NB4 (cell line): Measurements from ENCODE around the gene HNMT.
"Not testable (repeated sequence)": the region's sequence is repeated elsewhere in the genome, so short reads cannot be mapped to it uniquely, and the experiment has no call there.

Experiments
- DNase-seq: peaks from one replicate; pipeline ENCODE4 v3.0.0; 2010; ENCODE audit warnings: low read depth
- H3K4me3 ChIP-seq: one replicate; pipeline ENCODE4 v1.5.1; 2011; ENCODE audit warnings: mild to moderate bottlenecking, low read depth, low read length, moderate library complexity
- MYC ChIP-seq: IDR thresholded peaks from 2 replicates; pipeline ENCODE4 v1.6.1; 2011; ENCODE audit warnings: low read depth, low read length
- POLR2A ChIP-seq: IDR thresholded peaks from 2 replicates; pipeline ENCODE4 v1.6.1; 2011; ENCODE audit warnings: mild to moderate bottlenecking; ENCODE audit not compliant: insufficient read length; ENCODE audit errors: extremely low read depth
- TF ChIP-seq, protein P1 (sequence below): IDR thresholded peaks from 2 replicates; pipeline ENCODE4 v1.6.1; 2011; ENCODE audit warnings: low read depth, low read length
- TF ChIP-seq, protein P2 (sequence below): IDR thresholded peaks from one replicate; pipeline ENCODE4 v1.5.1; 2012; ENCODE audit warnings: low read depth, low read length

The HNMT gene

DNA sequence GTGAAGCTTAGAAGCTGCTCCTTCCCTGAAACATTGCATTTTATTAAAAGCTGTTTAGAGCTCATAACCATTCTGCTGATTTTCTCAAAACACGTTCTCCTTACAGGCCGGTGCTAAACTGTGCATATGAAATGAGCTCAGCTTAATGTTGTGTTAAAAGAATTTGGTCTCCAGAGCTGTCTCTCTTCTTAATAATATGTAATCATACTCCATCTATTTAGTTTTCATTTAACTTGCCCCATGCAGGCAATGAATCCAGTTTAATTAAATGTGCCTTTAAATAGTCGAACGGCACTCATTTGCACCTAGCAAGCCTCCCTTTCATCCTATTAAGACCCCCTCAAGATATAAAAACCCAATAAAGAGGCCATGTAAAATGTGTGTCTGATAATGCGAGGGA, 76.3 kb downstream of the HNMT start:
- TF ChIP-seq POLR2A (no peak), MYC (no peak)
- TF ChIP-seq, protein P1, sequence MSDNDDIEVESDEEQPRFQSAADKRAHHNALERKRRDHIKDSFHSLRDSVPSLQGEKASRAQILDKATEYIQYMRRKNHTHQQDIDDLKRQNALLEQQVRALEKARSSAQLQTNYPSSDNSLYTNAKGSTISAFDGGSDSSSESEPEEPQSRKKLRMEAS, result no peak
- TF ChIP-seq, protein P2, sequence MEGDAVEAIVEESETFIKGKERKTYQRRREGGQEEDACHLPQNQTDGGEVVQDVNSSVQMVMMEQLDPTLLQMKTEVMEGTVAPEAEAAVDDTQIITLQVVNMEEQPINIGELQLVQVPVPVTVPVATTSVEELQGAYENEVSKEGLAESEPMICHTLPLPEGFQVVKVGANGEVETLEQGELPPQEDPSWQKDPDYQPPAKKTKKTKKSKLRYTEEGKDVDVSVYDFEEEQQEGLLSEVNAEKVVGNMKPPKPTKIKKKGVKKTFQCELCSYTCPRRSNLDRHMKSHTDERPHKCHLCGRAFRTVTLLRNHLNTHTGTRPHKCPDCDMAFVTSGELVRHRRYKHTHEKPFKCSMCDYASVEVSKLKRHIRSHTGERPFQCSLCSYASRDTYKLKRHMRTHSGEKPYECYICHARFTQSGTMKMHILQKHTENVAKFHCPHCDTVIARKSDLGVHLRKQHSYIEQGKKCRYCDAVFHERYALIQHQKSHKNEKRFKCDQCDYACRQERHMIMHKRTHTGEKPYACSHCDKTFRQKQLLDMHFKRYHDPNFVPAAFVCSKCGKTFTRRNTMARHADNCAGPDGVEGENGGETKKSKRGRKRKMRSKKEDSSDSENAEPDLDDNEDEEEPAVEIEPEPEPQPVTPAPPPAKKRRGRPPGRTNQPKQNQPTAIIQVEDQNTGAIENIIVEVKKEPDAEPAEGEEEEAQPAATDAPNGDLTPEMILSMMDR, result no peak
- H3K4me3 ChIP-seq, result no peak overlapping the region
- DNase-seq, result no peak

DNA sequence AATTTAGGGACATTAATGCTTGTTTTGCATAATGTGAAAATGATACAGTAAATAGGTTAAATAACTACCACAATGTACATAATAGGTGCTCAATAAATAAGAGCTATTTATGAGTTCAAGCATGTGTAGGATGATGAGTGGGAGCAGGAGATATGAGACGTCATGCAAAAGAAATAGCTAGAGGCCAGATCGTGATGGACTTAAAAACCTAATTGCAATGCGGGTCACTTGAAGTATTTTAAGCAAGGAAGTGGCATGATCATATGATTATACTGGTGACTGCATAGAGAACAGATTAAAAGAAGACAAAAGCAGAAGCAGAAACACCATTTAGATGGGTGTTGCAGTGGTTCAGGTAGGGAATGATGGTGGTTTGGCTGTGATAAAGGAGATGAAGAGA, 78.0 kb downstream of the HNMT start:
- no peak overlapping the region for H3K4me3 ChIP-seq
- no peak for DNase-seq
- TF ChIP-seq, protein P1, result no peak
- TF ChIP-seq POLR2A (no peak), MYC (no peak)
- TF ChIP-seq, protein P2, result no peak

DNA sequence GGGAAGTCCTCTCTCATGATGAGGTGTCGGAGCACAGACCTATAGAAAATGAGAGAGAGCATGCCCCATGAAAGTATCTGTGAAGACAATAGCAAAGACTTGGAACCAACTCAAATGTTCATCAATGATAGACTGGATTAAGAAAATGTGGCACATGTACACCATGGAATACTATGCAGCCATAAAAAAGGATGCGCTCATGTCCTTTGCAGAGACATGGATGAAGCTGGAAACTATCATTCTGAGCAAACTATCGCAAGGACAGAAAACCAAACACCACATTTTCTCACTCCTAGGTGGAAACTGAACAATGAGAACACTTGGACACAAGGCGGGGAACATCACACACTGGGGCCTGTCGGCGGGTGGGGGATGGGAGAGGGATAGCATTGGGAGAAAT, 79.3 kb downstream of the HNMT start:
- not testable (repeated sequence) for H3K4me3 ChIP-seq, DNase-seq

DNA sequence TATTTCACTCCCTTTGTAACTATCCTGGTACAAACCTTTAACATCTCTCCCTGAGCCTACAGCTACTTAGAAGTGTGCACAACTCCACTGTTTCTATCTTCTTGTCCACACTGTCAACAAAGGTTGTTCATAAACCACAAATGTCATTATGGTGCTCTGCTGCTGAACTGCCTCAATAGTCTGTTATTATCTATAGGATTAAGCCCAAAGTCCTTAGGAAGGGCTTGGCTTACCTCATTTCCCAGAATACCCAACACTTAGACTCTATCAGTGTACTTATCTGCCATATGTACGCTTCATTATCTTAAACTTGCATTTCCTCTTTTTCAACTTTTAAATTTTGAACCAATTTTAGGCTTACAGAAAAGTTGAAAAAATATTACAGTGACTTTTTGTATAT, 94.2 kb downstream of the HNMT start:
- no peak overlapping the region for H3K4me3 ChIP-seq
- no peak for DNase-seq
- TF ChIP-seq POLR2A (no peak), MYC (no peak)
- TF ChIP-seq, protein P2, result no peak

DNA sequence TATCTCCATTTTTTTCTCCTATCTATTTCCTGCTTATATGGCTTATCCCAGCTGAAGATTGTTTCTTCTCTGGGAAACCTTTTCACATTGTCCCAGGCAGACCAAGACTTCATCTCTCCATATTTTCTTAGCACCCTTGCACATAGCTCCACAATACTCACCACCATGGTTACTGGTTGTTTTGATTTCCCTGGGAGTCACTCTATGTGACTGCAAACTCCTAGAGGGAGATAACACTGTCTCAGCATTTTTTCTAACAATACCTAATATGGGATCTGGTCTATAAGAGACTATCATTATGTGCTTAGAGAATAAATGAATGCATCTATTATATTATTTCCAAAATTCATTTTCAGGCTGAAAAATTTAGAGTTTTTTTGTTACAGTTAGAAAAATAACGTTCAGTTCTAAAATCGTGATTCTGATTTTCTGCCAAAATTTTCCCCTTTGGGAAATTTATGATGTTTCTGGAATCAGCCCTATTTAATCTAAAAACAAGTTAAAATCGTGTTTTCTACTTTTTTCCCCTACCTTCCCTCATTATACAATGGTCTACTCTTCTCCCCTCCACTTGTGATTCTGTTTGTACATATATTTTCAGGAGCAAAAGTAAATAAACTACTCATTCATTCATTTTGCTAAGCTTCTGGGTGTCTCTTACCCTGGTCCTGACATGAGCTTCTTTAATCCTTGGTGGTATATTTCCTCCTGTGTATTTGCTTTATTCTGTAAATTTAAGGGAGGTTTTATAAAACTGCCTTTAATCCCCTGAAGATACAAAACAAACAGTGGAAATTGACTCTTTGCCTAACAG, 95.4 kb downstream of the HNMT start:
- H3K4me3 ChIP-seq, result no peak overlapping the region
- TF ChIP-seq, protein P2, result no peak
- TF ChIP-seq POLR2A (no peak), MYC (no peak)
- TF ChIP-seq, protein P1, result no peak
- no peak for DNase-seq

DNA sequence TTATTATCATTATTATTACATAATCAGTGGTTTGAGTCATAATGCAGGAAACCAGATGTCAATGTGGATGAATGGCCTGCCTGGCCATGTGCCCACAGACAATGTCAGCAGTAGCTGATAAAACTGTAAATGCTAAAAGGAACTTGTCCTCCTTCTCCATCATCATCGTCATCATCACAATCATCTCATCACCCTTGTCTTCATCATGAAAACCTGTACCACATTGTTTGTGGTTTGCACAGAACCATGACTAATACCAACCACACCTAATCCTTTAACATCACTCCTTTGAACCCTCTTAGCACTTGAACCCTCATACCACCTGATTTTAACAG, 96.0 kb downstream of the HNMT start:
- peak; percentile 30 for DNase-seq
- no peak overlapping the region for H3K4me3 ChIP-seq
- TF ChIP-seq, protein P2, result no peak
- TF ChIP-seq MYC (no peak), POLR2A (no peak)
- TF ChIP-seq, protein P1, result no peak
